GM18526 (cell line): ENCODE results near the gene CRABP1.

Experiments
- POLR2A ChIP-seq: IDR thresholded peaks from 3 replicates; pipeline ENCODE4 v1.6.1; 2011; ENCODE audit not compliant: insufficient read length; ENCODE audit errors: extremely low read depth

The CRABP1 gene

GRCh38 chr15:78353093-78353492 is 12.9 kb downstream of the CRABP1 start:
- no peak for TF ChIP-seq POLR2A

- no peak for TF ChIP-seq POLR2A
These were observed 15.0 kb downstream of the CRABP1 start for GRCh38 chr15:78355177-78355576.

GRCh38 chr15:78358102-78358870 is 18.1 kb downstream of the CRABP1 start:
- no peak for TF ChIP-seq POLR2A

GRCh38 chr15:78359041-78359808 is 19.1 kb downstream of the CRABP1 start:
- no peak for TF ChIP-seq POLR2A

GRCh38 chr15:78360367-78360801 is 20.2 kb downstream of the CRABP1 start:
- TF ChIP-seq POLR2A: no peak

GRCh38 chr15:78360958-78361718 is 21.0 kb downstream of the CRABP1 start:
- no peak for TF ChIP-seq POLR2A

GRCh38 chr15:78361771-78362506 is 21.8 kb downstream of the CRABP1 start:
- no peak for TF ChIP-seq POLR2A

GRCh38 chr15:78362716-78363380 is 22.7 kb downstream of the CRABP1 start:
- no peak for TF ChIP-seq POLR2A

GRCh38 chr15:78363381-78363734 is 23.2 kb downstream of the CRABP1 start:
- TF ChIP-seq POLR2A: no peak

GRCh38 chr15:78364233-78364632 is 24.1 kb downstream of the CRABP1 start:
- no peak for TF ChIP-seq POLR2A

GRCh38 chr15:78365917-78366316 is 25.8 kb downstream of the CRABP1 start:
- TF ChIP-seq POLR2A: no peak

GRCh38 chr15:78366342-78366741 is 26.2 kb downstream of the CRABP1 start:
- no peak for TF ChIP-seq POLR2A

GRCh38 chr15:78368651-78369050 is 28.5 kb downstream of the CRABP1 start:
- no peak for TF ChIP-seq POLR2A

GRCh38 chr15:78369161-78369560 is 29.0 kb downstream of the CRABP1 start:
- TF ChIP-seq POLR2A: no peak
